ENCODE data around the gene ADAM12.

DNA sequence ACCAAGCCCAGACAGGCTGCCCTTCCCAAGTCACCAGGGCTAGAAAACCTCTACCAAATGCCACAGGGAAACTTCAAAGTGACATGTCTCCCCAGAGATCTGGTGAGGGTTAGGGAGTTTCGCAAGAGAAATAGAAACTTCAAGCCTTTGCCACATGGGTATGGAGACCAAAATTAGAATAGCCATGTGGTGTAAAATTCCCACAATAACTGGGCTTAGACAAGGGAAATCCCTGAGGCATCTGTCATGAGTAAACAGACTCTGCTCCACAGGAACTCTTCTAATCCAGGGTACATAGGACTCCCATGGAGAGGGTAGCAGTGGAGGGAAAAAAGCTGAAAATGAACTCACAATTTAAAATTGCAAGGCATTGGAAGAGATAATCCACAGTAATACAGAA, 14.3 kb downstream of the ADAM12 start:
- TF ChIP-seq, protein P1, sequence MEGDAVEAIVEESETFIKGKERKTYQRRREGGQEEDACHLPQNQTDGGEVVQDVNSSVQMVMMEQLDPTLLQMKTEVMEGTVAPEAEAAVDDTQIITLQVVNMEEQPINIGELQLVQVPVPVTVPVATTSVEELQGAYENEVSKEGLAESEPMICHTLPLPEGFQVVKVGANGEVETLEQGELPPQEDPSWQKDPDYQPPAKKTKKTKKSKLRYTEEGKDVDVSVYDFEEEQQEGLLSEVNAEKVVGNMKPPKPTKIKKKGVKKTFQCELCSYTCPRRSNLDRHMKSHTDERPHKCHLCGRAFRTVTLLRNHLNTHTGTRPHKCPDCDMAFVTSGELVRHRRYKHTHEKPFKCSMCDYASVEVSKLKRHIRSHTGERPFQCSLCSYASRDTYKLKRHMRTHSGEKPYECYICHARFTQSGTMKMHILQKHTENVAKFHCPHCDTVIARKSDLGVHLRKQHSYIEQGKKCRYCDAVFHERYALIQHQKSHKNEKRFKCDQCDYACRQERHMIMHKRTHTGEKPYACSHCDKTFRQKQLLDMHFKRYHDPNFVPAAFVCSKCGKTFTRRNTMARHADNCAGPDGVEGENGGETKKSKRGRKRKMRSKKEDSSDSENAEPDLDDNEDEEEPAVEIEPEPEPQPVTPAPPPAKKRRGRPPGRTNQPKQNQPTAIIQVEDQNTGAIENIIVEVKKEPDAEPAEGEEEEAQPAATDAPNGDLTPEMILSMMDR (IDR thresholded peaks at IDR 0.05), result no peak
- TF ChIP-seq POLR2A (IDR thresholded peaks at IDR 0.05), result no peak

Measured in adrenal gland (tissue), 5 donors.